PFSK-1 (cell line): ENCODE results near the gene KICS2.

Experiments used
- FOXP2 ChIP-seq: optimal IDR thresholded peaks from 2 replicates; pipeline ENCODE3; 2011; ENCODE audit warnings: borderline replicate concordance, control low read depth, inconsistent platforms; ENCODE audit not compliant: insufficient read depth; ENCODE audit errors: extremely low read length, extremely low read depth
- POLR2AphosphoS5 ChIP-seq: IDR thresholded peaks from 2 replicates; pipeline ENCODE4 v1.6.1; 2012; ENCODE audit warnings: low read depth, mild to moderate bottlenecking, control low read depth, low read length, moderate library complexity
- REST ChIP-seq, 2 experiments: IDR thresholded peaks; 2 replicates each; pipeline versions ENCODE4 v1.6.1 to v1.8.0; 2011 to 2012; ENCODE audit warnings: low read depth in 2 of 2, low read length in 2 of 2, control low read depth in 1 of 2, inconsistent platforms in 1 of 2, mild to moderate bottlenecking in 1 of 2, moderate library complexity in 1 of 2; ENCODE audit not compliant: insufficient read depth in 1 of 2
- SIN3A ChIP-seq: IDR thresholded peaks from 2 replicates; pipeline ENCODE4 v1.6.1; 2012; ENCODE audit warnings: mild to moderate bottlenecking, low read length, moderate library complexity, borderline replicate concordance; ENCODE audit not compliant: insufficient read depth
- TAF1 ChIP-seq: IDR thresholded peaks from 2 replicates; pipeline ENCODE4 v1.6.1; 2012; ENCODE audit warnings: low read length, control low read depth, borderline replicate concordance; ENCODE audit not compliant: insufficient read depth

GRCh38 chr12:64187370-64187769 is 34.7 kb downstream of the KICS2 start:
- TF ChIP-seq TAF1 (no peak), SIN3A (no peak), POLR2AphosphoS5 (no peak), FOXP2 (no peak), REST (IDR thresholded peaks at IDR 0.05; ENCODE audit: insufficient read depth in 1 of 2, low read depth in 2 of 2, low read length in 2 of 2) (no peak)
